Lower leg skin (tissue), 4 donors: Measurements from ENCODE around the gene CHL1. TPM values are rescaled to one million over a fixed set of nuclear protein-coding genes. Genes with fewer than 3 reads are reported as not detected.

ENCODE experiments used
- DNase-seq, 2 donors: peaks; one replicate each; pipeline ENCODE4 v3.0.0-alpha.2; 2019; ENCODE audit warnings: low spot score in 2 of 2
- H3K4me3 ChIP-seq: fragments of 200-600 bp; sonication (generic); 2 replicates; pipeline ENCODE4 v1.5.1; 2017; ENCODE audit warnings: mild to moderate bottlenecking, low read depth; ENCODE audit not compliant: poor library complexity, severe bottlenecking
- POLR2A ChIP-seq, 2 donors: fragments of 450-650 bp; IDR thresholded peaks; one replicate each; pipeline ENCODE4 v1.6.1; 2016 to 2017; ENCODE audit warnings: antibody characterized with exemption in 2 of 2, mild to moderate bottlenecking in 1 of 2, moderate library complexity in 1 of 2
- WGBS, 2 donors: methylation state at CpG; one replicate each; pipeline ENCODE4 v1.1.5; 2018; 5-methylcytosine and 5-hydroxymethylcytosine counted together
- intact Hi-C: fragments of 100-400 bp; cut with DNase I; formaldehyde crosslinking; loops from one replicate; pipeline ENCODE4 v1.15.0; 2023; ENCODE audit warnings: low total_unique reads
- total RNA-seq, 4 donors: library from RNA; depleted of rRNA; stranded (reverse); fragments of >200 nt; gene quantifications; one replicate each; pipeline ENCODE4 v1.1.0, GENCODE V29; 2016
- TF ChIP-seq, protein P1 (sequence below), 3 donors: fragments of 450-650 bp; IDR thresholded peaks; one replicate each; pipeline ENCODE4 v1.5.1; 2016; ENCODE audit warnings: antibody characterized with exemption in 3 of 3, mild to moderate bottlenecking in 3 of 3, moderate library complexity in 2 of 3

Gene CHL1
- total RNA-seq, 4 donors from 2014 or later: 32.7 to 53.1 (median 42.9) TPM

DNA sequence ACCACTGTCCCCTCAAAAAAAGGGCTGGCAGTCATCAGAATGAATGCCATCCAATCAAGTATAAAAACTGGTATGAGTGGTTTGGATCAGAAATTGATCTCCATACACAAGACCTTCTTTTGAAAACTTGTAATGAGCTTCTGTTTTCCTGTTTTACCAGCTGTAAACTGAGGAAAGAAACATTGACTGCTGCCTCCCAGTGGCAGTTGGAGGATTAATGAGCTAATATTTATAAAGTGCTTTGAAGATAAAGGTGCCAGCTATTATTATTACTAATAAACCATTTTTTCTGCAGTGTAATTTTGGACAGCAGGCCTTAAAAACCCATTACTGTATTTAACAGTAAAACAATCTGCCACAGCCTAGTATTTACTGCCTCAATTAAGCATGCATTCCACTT, 11.4 kb downstream of the CHL1 start:
- intact Hi-C loops: no loop called here
- no peak for DNase-seq
- TF ChIP-seq, protein P1, sequence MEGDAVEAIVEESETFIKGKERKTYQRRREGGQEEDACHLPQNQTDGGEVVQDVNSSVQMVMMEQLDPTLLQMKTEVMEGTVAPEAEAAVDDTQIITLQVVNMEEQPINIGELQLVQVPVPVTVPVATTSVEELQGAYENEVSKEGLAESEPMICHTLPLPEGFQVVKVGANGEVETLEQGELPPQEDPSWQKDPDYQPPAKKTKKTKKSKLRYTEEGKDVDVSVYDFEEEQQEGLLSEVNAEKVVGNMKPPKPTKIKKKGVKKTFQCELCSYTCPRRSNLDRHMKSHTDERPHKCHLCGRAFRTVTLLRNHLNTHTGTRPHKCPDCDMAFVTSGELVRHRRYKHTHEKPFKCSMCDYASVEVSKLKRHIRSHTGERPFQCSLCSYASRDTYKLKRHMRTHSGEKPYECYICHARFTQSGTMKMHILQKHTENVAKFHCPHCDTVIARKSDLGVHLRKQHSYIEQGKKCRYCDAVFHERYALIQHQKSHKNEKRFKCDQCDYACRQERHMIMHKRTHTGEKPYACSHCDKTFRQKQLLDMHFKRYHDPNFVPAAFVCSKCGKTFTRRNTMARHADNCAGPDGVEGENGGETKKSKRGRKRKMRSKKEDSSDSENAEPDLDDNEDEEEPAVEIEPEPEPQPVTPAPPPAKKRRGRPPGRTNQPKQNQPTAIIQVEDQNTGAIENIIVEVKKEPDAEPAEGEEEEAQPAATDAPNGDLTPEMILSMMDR (IDR thresholded peaks at IDR 0.05): no peak
- TF ChIP-seq POLR2A (IDR thresholded peaks at IDR 0.05): no peak
- H3K4me3 ChIP-seq: no peak overlapping the region

DNA sequence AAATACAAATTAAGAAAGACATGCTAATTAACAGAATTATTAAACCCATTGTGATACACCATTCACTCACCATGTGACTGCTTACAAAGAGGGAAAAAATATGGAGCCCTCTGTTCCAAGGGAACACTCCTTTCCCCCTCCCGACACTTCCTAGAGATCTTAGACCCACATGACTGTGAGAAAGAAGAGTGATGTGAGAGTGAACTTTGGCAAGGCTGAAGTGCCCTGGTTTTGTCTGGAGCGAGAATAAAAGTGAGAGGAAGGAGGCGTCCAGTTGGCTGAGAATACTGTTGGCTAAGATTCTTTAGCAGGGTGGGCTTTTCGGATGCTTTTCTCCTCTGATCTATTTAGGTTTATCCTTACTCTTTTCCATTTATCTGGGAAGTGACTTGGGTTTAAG, 14.1 kb downstream of the CHL1 start:
- 73 to 77% methylated on average over 4 of the region's 4 CpGs for WGBS, 2 donors
- DNase-seq: no peak
- intact Hi-C loops: no loop called here
- H3K4me3 ChIP-seq: no peak overlapping the region
- no peak for TF ChIP-seq POLR2A (IDR thresholded peaks at IDR 0.05)

DNA sequence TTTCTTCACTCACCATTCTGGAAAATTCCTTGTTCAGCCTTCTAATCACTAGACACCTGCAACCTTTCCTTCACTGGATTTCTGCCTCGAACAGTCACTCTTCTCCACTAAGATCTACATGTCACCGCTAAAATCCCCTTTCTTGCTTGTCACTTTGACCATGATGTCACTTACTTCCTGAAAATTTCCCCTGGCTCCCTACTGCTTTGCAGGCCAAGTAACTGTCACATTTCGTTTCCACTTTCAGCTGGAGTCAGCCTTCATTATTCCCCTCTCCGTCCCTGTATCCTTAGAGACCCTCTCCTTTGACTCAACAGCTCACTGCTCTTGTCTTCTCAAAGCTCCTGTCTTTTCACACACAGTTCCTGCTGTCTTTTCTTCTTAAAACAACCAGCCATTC, 15.9 kb downstream of the CHL1 start:
- TF ChIP-seq, protein P1 (IDR thresholded peaks at IDR 0.05): no peak
- no peak for TF ChIP-seq POLR2A (IDR thresholded peaks at IDR 0.05)
- H3K4me3 ChIP-seq: no peak overlapping the region
- intact Hi-C loops: no loop called here
- DNase-seq: no peak
- WGBS, 2 donors: 63 to 67% methylated on average over 4 of the region's 4 CpGs

DNA sequence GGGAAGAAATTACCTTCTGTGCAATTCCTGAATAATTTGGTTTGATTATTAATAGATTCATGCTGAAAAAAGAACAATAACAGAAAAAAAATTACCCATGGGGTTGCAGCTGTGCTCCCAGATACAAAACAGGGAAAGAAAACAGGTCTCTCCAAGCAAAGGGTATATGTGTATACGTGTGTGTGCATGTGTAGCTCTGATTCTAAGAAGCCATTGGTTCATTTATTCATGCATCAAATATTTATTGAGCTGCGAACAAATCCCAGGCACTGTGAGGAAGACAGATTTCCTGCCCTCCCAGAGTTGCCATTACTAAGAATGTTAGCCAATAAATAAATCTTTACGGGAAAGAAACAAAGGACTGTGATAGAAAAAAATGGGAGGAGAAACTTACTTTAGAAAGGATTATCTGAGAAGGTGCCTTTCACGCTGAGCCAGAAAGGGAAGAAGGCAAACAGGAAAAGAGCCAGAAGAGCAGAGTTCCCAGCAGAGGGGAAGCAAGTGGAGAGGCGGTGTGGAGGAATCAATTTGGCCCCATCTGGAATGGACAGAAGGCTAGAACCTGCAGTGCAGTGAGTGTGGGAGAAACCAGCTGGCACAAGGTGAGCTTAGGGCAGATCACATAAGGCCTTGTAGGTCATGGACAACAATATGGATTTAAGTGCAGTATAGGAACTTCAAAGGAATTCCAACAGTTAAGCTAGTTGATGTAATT, 20.7 kb downstream of the CHL1 start:
- WGBS, 2 donors: 34 to 40% methylated on average over 5 of the region's 5 CpGs

GRCh38 chr3:217948-218347, 21.4 kb downstream of the CHL1 start:
- no peak overlapping the region for H3K4me3 ChIP-seq
- no peak for DNase-seq
- TF ChIP-seq, protein P1 (IDR thresholded peaks at IDR 0.05): no peak
- TF ChIP-seq POLR2A (IDR thresholded peaks at IDR 0.05): no peak
- intact Hi-C loops: no loop called here
- 11 to 19% methylated on average over 2 of the region's 2 CpGs for WGBS, 2 donors

More for the DNA sequence above, 20.7 kb downstream of the CHL1 start:
- no peak for TF ChIP-seq POLR2A (IDR thresholded peaks at IDR 0.05)
- TF ChIP-seq, protein P1 (IDR thresholded peaks at IDR 0.05): no peak
- H3K4me3 ChIP-seq: no peak overlapping the region
- intact Hi-C loops: no loop called here
- no peak for DNase-seq

- intact Hi-C loops: no loop called here
- no peak for TF ChIP-seq POLR2A (IDR thresholded peaks at IDR 0.05)
- TF ChIP-seq, protein P1 (IDR thresholded peaks at IDR 0.05): no peak
- 69 to 81% methylated on average over 3 of the region's 3 CpGs for WGBS, 2 donors
- H3K4me3 ChIP-seq: no peak overlapping the region
- DNase-seq: no peak
Observed at GRCh38 chr3:228442-229182, 32.0 kb downstream of the CHL1 start.
